Body of pancreas (tissue), 4 donors: Measurements from ENCODE around the gene ZNF80. TPM values are rescaled to one million over a fixed set of nuclear protein-coding genes. Genes with fewer than 3 reads are reported as not detected.

ENCODE experiments used
- ATAC-seq: fragments of 150-250 bp; one replicate; pipeline ENCODE4 v1.9.1; 2016
- DNase-seq, 4 donors: peaks; one replicate each; pipeline ENCODE4 v3.0.0-alpha.2; 2019
- H3K27ac ChIP-seq, 4 donors: fragments of 200-600 bp; sonication (generic); 1 replicate in 3 of 4; 2 replicates in 1 of 4; pipeline versions ENCODE4 v1.5.1 to v1.6.1; 2016 to 2019; ENCODE audit warnings: mild to moderate bottlenecking in 1 of 4, mixed read lengths in 1 of 4, moderate library complexity in 1 of 4
- H3K27me3 ChIP-seq, 2 donors: fragments of 200-600 bp; sonication (generic); one replicate each; pipeline ENCODE4 v1.6.0; 2016; ENCODE audit warnings: mild to moderate bottlenecking in 1 of 2
- H3K36me3 ChIP-seq, 2 donors: fragments of 200-600 bp; sonication (generic); replicated peaks in 1 of 2; 2 replicates each; pipeline ENCODE4 v1.5.1; 2016; ENCODE audit warnings: low read depth in 2 of 2; ENCODE audit not compliant: insufficient read depth in 1 of 2
- H3K4me1 ChIP-seq: fragments of 200-600 bp; sonication (generic); one replicate; pipeline ENCODE4 v1.6.0; 2016
- H3K4me3 ChIP-seq, 2 donors: fragments of 200-600 bp; sonication (generic); 1 replicate in 1 of 2; 2 replicates in 1 of 2; pipeline ENCODE4 v1.5.1; 2016 to 2019
- H3K9me3 ChIP-seq, 3 donors: fragments of 200-600 bp; sonication (generic); 1 replicate in 2 of 3; 2 replicates in 1 of 3; pipeline ENCODE4 v1.5.1; 2016
- POLR2A ChIP-seq, 3 donors: fragments of 450-650 bp; IDR thresholded peaks; one replicate each; pipeline ENCODE4 v1.6.1; 2016; ENCODE audit warnings: antibody characterized with exemption in 3 of 3, mild to moderate bottlenecking in 2 of 3
- WGBS, 2 donors: methylation state at CpG; one replicate each; pipeline ENCODE4 v1.1.5; 2017; 5-methylcytosine and 5-hydroxymethylcytosine counted together
- intact Hi-C: fragments of 100-400 bp; cut with DNase I; formaldehyde crosslinking; loops from one replicate; pipeline ENCODE4 v1.15.1; 2023
- total RNA-seq, 2 donors: library from RNA; depleted of rRNA; stranded (reverse); fragments of >200 nt; gene quantifications; one replicate each; pipeline ENCODE4 v1.1.0, GENCODE V29; 2016
- TF ChIP-seq, protein P1 (sequence below), 7 experiments: fragments of 450-650 bp in 4 of 7; fragments of 200-600 bp in 3 of 7; sonication (generic) in 3 of 7; IDR thresholded peaks; one replicate each; pipeline ENCODE4 v1.5.1; 2016 to 2019; ENCODE audit warnings: antibody characterized with exemption in 7 of 7

The ZNF80 gene
- total RNA-seq, 2 donors from 2014 or later: not detected

DNA sequence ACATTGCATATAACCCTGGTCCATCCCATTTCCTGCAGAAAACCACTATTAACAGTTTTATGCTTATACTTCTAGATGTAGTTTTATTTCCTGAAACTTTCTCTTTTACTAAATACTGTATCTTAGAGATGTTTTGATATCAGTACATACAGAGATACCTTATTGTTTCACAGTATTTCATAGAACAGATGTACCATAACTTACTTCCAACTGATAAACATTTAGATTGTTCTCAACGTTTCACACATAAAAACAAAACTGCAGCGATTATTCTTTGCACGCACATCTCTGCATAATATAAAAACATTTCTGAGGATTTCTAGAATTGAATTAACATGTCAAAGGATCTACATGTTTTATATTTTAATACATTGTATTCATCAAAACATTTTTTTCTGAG, 2.6 kb downstream of the ZNF80 start:
- TF ChIP-seq POLR2A (IDR thresholded peaks at IDR 0.05): no peak
- TF ChIP-seq, protein P1, sequence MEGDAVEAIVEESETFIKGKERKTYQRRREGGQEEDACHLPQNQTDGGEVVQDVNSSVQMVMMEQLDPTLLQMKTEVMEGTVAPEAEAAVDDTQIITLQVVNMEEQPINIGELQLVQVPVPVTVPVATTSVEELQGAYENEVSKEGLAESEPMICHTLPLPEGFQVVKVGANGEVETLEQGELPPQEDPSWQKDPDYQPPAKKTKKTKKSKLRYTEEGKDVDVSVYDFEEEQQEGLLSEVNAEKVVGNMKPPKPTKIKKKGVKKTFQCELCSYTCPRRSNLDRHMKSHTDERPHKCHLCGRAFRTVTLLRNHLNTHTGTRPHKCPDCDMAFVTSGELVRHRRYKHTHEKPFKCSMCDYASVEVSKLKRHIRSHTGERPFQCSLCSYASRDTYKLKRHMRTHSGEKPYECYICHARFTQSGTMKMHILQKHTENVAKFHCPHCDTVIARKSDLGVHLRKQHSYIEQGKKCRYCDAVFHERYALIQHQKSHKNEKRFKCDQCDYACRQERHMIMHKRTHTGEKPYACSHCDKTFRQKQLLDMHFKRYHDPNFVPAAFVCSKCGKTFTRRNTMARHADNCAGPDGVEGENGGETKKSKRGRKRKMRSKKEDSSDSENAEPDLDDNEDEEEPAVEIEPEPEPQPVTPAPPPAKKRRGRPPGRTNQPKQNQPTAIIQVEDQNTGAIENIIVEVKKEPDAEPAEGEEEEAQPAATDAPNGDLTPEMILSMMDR (IDR thresholded peaks at IDR 0.05): no peak
- Histone ChIP-seq H3K4me3 (no peak overlapping the region), H3K36me3 (no peaks in the 10 kb centered on the region), H3K4me1 (no peaks in the 10 kb centered on the region), H3K27me3 (no peaks in the 10 kb centered on the region), H3K27ac (no peak overlapping the region), H3K9me3 (no peaks in the 10 kb centered on the region)
- 70 to 72% methylated on average over 3 of the region's 3 CpGs for WGBS, 2 donors
- ATAC-seq: no peak
- no peak for DNase-seq
- intact Hi-C loops: no loop called here

- 76 to 78% methylated on average over 2 to 3 of the region's 3 CpGs for WGBS, 2 donors
- Histone ChIP-seq H3K27me3 (no peaks in the 10 kb centered on the region), H3K4me3 (no peak overlapping the region), H3K9me3 (no peaks in the 10 kb centered on the region), H3K27ac (no peak overlapping the region), H3K36me3 (no peaks in the 10 kb centered on the region), H3K4me1 (no peaks in the 10 kb centered on the region)
- DNase-seq: no peak
- TF ChIP-seq, protein P1 (IDR thresholded peaks at IDR 0.05): no peak
- TF ChIP-seq POLR2A (IDR thresholded peaks at IDR 0.05): no peak
- ATAC-seq: no peak
- intact Hi-C loops: no loop called here
Observed at GRCh38 chr3:114231616-114232015, 5.8 kb downstream of the ZNF80 start.

DNA sequence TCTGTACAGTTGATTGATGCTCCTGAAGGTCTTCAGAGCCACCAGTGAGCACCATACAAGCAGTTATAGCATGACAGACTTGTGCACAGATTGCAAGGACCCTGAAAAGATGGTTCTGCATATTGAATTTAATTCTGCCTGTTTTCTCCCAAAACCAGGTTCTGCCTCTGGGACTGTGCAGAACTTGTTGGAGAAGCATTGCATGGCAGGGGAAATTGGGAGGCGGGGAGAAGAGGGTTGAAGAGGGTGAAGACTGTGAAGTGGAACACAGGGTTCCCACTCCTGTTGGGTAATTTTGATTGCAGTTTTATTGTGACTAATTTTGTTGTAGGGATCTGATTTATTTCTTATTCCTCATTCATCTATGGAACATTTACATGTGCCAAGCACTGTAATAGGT, 10.3 kb downstream of the ZNF80 start:
- DNase-seq (no peak), ATAC-seq (no peak)
- Histone ChIP-seq H3K27me3 (no peaks in the 10 kb centered on the region), H3K9me3 (no peaks in the 10 kb centered on the region), H3K4me1 (no peaks in the 10 kb centered on the region), H3K4me3 (no peak overlapping the region), H3K27ac (no peak overlapping the region), H3K36me3 (no peaks in the 10 kb centered on the region)
- no peak for TF ChIP-seq POLR2A (IDR thresholded peaks at IDR 0.05)
- TF ChIP-seq, protein P1 (IDR thresholded peaks at IDR 0.05): no peak
- intact Hi-C loops: no loop called here
- 88 to 95% methylated on average over 1 of the region's 1 CpG for WGBS, 2 donors

GRCh38 chr3:114226313-114226712, 11.1 kb downstream of the ZNF80 start:
- Histone ChIP-seq H3K27ac (no peak overlapping the region), H3K4me1 (no peaks in the 10 kb centered on the region), H3K9me3 (no peaks in the 10 kb centered on the region), H3K27me3 (no peaks in the 10 kb centered on the region), H3K4me3 (no peak overlapping the region), H3K36me3 (no peaks in the 10 kb centered on the region)
- TF ChIP-seq, protein P1 (IDR thresholded peaks at IDR 0.05): no peak
- no peak for TF ChIP-seq POLR2A (IDR thresholded peaks at IDR 0.05)
- DNase-seq (no peak), ATAC-seq (no peak)
- intact Hi-C loops: no loop called here
- WGBS, 2 donors: 80 to 84% methylated on average over 2 of the region's 2 CpGs

DNA sequence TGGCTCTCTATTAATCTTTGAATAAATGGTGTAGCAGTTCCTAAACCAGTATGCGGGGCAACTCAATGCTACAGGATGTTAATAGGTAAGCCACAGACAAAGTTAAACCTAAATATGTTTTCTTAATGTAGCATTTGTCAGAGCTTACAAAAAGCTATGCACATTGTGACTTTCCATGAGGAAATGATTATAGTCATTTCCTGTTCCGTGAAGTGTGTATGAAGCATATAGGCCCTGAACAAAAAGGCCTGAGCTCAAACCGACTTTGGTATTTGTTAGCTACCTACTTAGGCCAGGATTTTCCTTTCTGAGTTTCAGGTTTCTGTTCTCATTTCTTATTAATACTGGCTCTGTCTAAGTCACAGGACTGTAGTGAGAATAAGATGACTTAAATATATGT, 14.2 kb downstream of the ZNF80 start:
- intact Hi-C loops: no loop called here

More for the DNA sequence above, 14.2 kb downstream of the ZNF80 start:
- Histone ChIP-seq H3K4me3 (no peak overlapping the region), H3K27me3 (no peaks in the 10 kb centered on the region), H3K9me3 (no peaks in the 10 kb centered on the region), H3K36me3 (no peaks in the 10 kb centered on the region), H3K4me1 (no peaks in the 10 kb centered on the region), H3K27ac (no peak overlapping the region)
- no peak for ATAC-seq
- WGBS, 2 donors: 70 to 74% methylated on average over 3 of the region's 3 CpGs
- DNase-seq: no peak
- TF ChIP-seq, protein P1 (IDR thresholded peaks at IDR 0.05): no peak
- no peak for TF ChIP-seq POLR2A (IDR thresholded peaks at IDR 0.05)
